Measurements from ENCODE around the gene KCNQ4.

The KCNQ4 gene

DNA sequence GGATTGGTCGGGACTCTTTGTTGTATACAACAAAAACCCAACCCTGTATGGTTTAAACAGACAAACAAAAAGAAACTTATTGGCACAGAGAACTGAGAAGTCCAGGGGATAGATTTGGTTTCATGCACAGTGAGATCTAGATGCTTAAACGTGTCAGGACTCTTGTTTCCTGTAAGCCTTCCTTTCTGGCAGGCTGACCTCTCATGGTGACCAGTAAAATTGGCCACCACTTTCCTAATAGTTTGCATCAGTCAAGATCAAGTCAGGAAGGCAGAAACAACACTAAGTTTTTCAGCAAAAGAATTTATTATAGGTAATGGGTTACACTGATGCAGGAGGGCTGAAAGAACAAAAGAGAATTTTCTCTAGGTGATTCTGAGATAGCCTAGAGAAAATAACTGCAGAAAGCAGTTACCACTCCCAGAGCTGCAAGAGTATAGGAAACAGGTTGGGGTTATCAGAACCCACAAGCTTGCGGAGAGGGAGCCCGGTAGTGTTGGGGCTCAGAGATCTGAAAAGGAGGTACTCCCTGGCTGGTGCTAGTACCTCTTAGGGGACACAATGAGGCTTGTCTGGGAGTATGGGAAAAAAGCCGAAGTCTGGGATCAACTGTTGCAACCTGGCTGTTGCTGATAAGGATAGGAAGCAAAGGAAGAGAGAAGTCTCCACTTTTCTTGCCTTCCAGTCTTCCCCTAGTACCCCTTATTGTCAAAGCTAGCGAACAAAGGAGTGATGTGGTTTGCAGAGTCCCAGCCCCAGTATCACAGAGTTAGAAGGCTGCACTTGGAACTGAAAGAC lies 57.1 kb downstream of the KCNQ4 start:
- no peak for DNase-seq (ENCODE audit: low read depth)

- DNase-seq (ENCODE audit: low read depth): no peak
These were observed 58.0 kb downstream of the KCNQ4 start for GRCh38 chr1:40841602-40842001.

DNA sequence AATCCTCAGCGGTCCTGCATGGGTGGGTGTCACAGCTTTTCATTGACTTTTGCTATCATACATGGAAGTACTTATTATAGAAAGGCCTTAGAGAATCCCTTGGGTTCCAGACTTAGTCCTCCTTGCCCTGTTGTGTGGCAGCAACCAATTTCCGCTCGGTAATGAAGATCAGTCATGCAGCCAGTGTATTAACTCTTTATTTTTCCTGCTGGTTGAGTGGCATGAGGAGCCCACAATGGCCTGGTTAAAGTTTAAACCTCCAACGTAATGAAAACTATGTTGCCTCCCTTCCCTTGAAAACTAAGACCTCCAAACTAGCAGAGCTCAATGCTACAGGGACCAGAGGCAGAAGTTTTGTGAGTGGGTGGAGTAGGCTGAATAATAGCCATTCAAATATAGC lies 58.6 kb downstream of the KCNQ4 start:
- DNase-seq (ENCODE audit: low read depth): no peak

- DNase-seq (ENCODE audit: low read depth): no peak
These were observed 59.1 kb downstream of the KCNQ4 start for GRCh38 chr1:40842691-40843090.

GRCh38 chr1:40844079-40844478 lies 60.5 kb downstream of the KCNQ4 start:
- DNase-seq (ENCODE audit: low read depth): no peak

DNA sequence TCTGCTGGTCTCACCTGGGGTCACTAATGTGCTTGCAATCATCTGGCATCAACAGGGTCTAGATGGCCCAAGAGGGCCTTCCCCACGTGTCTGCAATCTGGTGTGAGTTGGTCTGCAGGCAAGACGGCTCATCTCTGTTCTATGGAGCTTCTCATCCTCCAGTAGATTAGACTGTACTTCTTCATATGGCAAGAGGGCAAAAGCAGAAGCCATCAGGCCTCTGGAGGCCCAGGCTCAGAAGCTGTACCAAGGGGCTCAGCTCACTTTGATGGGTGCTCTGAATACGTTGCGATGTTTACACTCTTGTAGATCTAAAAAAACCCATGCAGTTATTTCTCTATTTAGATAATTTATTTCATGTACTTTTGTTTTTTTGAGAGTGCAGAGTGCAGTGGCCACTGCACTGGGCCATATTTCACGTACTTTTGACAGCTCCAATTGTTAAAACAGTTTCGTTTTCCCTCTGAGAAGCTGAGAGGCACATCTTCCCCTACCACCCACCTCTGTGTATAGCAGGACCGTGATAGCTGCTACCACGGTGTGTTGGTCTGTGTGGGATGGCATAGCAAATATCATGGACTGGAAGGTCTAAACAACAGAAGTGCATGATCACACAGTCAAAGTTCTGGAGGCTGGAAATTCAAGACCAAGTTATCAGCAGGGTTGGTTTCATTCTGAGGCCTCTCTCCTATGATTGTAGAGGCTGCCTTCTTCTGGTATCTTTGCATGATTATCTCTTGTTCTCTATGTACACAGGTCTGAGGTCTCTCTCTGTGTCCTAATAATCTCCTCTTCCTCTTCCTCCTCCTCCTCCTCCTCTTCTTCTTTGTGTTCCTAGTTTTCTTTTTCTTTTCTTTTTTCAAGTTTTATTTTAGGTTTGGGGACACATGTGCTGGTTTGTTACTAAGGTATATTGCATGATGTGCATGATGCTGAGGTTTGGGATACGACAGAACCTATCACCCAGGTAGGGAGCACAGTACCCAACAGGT lies 61.6 kb downstream of the KCNQ4 start:
- DNase-seq (ENCODE audit: low read depth): no peak

DNA sequence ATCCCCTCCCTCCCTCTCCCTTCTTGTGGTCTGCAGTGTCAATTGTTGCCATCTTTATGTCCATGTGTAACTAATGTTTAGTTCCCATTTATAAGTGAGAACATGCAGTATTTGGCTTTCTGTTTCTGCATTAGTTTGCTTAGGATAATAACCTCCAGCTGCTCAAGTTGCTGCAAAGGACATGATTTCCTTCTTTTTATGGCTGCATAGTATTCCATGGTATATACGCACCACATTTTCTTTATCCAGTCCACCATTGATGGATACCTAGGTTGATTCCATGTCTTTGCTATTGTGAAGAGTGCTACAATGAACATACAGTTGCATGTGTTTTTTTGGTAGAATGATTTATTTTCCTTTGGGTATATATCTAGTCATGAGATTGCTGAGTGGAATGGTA lies 62.3 kb downstream of the KCNQ4 start:
- DNase-seq (ENCODE audit: low read depth): no peak

GRCh38 chr1:40847023-40847745 lies 63.6 kb downstream of the KCNQ4 start:
- no peak for DNase-seq (ENCODE audit: low read depth)

GRCh38 chr1:40848530-40849189 lies 65.1 kb downstream of the KCNQ4 start:
- DNase-seq (ENCODE audit: low read depth): no peak

- DNase-seq (ENCODE audit: low read depth): peak; percentile 62
These were observed 66.4 kb downstream of the KCNQ4 start for GRCh38 chr1:40849801-40850592.

GRCh38 chr1:40851643-40852042 lies 68.1 kb downstream of the KCNQ4 start:
- no peak for DNase-seq (ENCODE audit: low read depth)

DNA sequence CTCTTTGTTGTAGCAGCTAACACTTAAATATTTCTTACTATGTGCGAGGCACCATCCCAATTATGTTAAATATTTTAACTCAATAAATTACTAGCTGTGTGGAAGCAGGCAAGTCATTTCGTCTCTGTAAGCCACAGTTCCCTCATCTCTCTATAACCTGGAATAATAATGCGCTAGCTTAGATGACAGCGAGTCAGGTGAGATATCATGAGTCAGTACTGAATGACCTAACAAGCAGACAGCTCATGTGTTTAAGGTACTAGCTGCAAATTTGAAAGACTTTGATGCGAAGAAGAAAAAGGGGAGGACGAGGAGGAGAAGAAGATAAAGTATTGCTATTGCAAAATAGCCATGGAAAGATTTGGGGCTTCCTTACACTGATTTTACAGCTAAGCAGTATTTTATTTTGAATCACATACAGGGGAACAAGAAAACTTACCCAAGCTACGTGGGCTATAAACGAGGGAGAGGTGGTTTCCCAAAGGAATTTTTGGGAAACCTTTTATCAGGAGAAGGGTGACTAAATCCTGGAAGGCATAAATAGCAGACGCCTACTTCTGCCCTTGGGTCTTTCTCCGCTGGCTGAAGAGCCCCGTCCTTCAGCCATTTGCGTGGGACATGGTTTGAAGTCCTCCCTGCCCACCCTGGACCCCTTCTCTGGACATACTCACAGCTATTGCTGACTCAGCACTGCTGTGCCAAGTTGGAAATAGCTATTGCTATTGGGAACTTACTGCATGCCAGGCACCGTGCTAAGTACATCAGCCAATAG lies 69.7 kb downstream of the KCNQ4 start:
- no peak for DNase-seq (ENCODE audit: low read depth)

GRCh38 chr1:40853885-40854170 lies 70.2 kb downstream of the KCNQ4 start:
- no peak for DNase-seq (ENCODE audit: low read depth)

DNA sequence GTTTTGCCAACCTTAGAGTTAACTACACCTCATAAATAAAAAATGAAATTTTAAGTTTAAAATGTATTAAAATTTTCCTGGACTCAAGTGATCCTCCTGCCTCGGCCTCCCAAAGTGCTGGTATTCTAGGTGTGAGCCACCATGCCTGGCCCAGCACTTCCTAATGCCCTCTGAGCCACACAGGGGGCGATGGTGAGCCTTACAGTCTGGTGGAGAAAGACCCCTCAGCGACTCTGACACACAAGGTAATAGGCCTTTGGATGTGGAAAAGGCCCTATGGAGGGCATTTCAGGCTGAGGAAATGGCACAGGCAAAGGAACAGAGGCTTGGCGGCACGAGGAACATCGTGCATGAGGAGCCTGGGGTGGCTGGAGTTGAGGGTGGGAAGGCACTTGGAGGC lies 71.9 kb downstream of the KCNQ4 start:
- no peak for DNase-seq (ENCODE audit: low read depth)

DNA sequence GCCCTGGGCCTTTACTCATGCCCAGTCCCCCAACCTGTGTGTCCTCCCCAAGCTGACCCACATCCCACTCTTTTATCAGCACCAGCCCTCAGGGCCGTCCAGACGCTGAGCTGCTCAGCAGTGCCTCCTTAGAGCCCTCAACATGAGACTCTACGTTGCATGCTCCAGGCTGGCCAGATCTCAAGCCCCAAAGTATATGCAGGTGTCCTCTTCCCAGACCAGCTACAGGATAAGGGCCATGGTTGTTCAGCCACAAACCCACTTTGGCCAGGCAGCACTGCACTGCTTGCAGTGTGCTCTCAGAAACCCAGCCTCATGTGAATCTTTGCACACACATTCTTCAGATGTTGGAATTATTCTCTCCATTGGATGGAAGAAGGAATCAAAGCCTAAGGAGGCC lies 72.5 kb downstream of the KCNQ4 start:
- DNase-seq (ENCODE audit: low read depth): no peak

GRCh38 chr1:40856656-40857302 lies 73.2 kb downstream of the KCNQ4 start:
- DNase-seq (ENCODE audit: low read depth): no peak

GRCh38 chr1:40857737-40858136 lies 74.2 kb downstream of the KCNQ4 start:
- no peak for DNase-seq (ENCODE audit: low read depth)

DNA sequence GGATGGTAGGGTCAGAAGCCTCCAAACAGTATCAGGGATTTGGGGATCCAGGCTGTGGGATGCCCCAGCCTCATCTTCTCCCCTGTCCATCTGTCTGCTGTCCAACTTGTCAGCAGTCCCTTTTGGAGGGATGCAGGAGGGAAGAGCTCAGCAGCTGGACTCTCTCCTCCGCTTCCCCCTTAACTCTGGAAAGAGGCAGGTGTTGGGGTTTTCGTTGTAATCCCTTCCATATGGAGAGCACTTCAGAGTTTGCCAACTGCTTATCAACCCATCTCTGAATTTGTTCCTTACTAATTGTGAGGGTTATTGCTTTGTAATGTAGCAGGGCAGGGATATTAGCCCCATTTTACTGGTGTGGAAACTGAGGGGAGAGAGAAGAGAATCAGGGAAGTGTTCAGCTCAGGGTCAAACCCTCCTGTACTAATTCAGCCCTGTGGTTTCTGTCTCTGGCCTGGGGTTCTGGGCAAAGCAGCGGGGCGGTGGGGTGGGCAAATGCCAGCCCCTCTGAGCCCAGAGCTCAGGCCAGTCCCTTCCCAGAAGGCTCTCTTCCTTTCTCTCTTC lies 75.3 kb downstream of the KCNQ4 start:
- DNase-seq (ENCODE audit: low read depth): no peak

DNA sequence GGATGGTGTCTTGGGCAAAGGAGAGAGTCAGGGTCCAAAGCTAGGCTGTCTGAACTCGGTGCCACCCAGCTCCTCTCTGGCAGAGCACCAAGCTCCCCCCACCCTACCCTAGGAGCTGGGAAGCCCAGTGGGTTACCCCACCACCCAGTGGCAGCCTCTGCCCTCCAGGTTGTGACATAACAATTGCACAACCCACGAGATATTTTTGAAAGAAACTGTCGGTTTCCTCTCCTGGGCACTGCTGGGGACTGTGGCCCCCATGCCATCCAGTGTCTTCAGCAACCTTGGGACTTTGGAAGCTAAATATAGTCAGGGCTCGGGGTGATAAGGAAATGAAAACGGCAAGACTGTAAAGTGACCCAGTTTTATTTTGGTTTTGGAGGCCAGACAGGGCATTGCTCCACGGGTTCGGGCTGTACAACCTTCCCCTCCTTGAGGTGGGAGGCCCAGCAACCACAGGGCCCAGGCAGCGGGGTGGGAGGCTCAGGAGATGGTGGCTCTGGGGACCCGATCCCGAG lies 77.2 kb downstream of the KCNQ4 start:
- no peak for DNase-seq (ENCODE audit: low read depth)

All from stimulated activated CD8-positive, alpha-beta memory T cell treated with anti-CD3 and anti-CD28 coated beads, Interleukin-15, amount 100 ng/mL, for 1 hour (primary cell).